ENCODE measurements around the gene TPCN1. TPM values are rescaled to one million over a fixed set of nuclear protein-coding genes. Genes with fewer than 3 reads are reported as not detected.

The TPCN1 gene
- total and polyA plus RNA-seq, 2 of the 8 experiments (the other 6 are each of a cell fraction or from before 2014, with no cell fraction given): 14.9 to 21.4 TPM

GRCh38 chr12:113244047-113244460, 22.8 kb downstream of the TPCN1 start:
- no peak for DNase-seq (ENCODE audit: low read depth in 1 of 2, low spot score in 2 of 2)
- TF ChIP-seq MAX (IDR thresholded peaks at IDR 0.05): no peak
- no peak for TF ChIP-seq SP2 (IDR thresholded peaks at IDR 0.05; ENCODE audit: low read length)
- TF ChIP-seq KDM5A (IDR thresholded peaks at IDR 0.05; ENCODE audit: low read length): no peak
- TF ChIP-seq RXRA (IDR thresholded peaks at IDR 0.05; ENCODE audit: insufficient read depth, low read depth, low read length): no peak
- no peak for TF ChIP-seq EZH2 (IDR thresholded peaks at IDR 0.05; ENCODE audit: low read depth, low read length, severe bottlenecking)
- no peak for TF ChIP-seq CTCF (IDR thresholded peaks at IDR 0.05; ENCODE audit: control extremely low read depth in 1 of 3, insufficient read depth in 1 of 3, low read depth in 1 of 3, low read length in 3 of 3)
- TF ChIP-seq SUZ12 (IDR thresholded peaks at IDR 0.05; ENCODE audit: low read length): no peak
- TF ChIP-seq SP4 (IDR thresholded peaks at IDR 0.05; ENCODE audit: low read length): no peak
- no peak for TF ChIP-seq SIRT6 (IDR thresholded peaks at IDR 0.05; ENCODE audit: low read length)
- TF ChIP-seq YY1 (IDR thresholded peaks at IDR 0.05; ENCODE audit: low read depth, low read length): no peak

More at GRCh38 chr12:113244047-113244460, 22.8 kb downstream of the TPCN1 start:
- 0 out of 2 replicates have a peak overlapping the region, but pooled peaks have one; percentile 54 for H2BK15ac ChIP-seq (ENCODE audit: low read length)
- peaks cover 14 to 38% (median 18%) of the 10 kb centered on the region in 4 experiments for H3K4me1 ChIP-seq (replicated peaks in 1 of 4; ENCODE audit: control insufficient read depth in 3 of 4, insufficient read depth in 4 of 4, low read length in 3 of 4)
- H2BK120ac ChIP-seq (replicated peaks; ENCODE audit: low read depth, low read length): no peak overlapping the region
- WGBS, 2 experiments (ENCODE audit: extremely low coverage in 1 of 2, insufficient coverage in 1 of 2, insufficient read length in 1 of 2, insufficient replicate concordance in 2 of 2, low coverage in 1 of 2, low lambda C conversion rate in 2 of 2, missing lambda C conversion rate in 1 of 2): 90% methylated on average over 5 of the region's 5 CpGs; no CpG with 5 or more reads in 1 of the 2 experiments
- no peaks in the 10 kb centered on the region for H3K9me3 ChIP-seq (ENCODE audit: insufficient read depth in 2 of 2, low read depth in 1 of 2, low read length in 1 of 2)
- H3K79me2 ChIP-seq (ENCODE audit: control insufficient read depth in 1 of 2, insufficient read depth in 2 of 2, low read length in 2 of 2): no peaks in the 10 kb centered on the region; a peak in 1 of 4 replicates
- no peaks in the 10 kb centered on the region for H3K36me3 ChIP-seq (ENCODE audit: control insufficient read depth in 2 of 4, insufficient read depth in 4 of 4, low read length in 3 of 4)
- peak overlapping the region; percentile 32; the same call in 1 of the 2 replicates for H2BK5ac ChIP-seq (ENCODE audit: low read depth, low read length)
- no peak overlapping the region for H3K4ac ChIP-seq (replicated peaks; ENCODE audit: insufficient read length, low read depth, low read length)
- H3K4me3 ChIP-seq (ENCODE audit: extremely low read depth in 1 of 4, insufficient read depth in 2 of 4, low read depth in 3 of 4, low read length in 4 of 4): no peak overlapping the region
- no peak for FAIRE-seq
- H2BK20ac ChIP-seq (ENCODE audit: low read length): no peak overlapping the region
- no peak overlapping the region for H4K5ac ChIP-seq (ENCODE audit: insufficient read length, low read depth, low read length)
- POLR2A ChIA-PET (ENCODE audit: partially characterized antibody): interaction anchor here (2.8 to 3.0 kb wide), 2 partner anchors 11 to 22 kb away, joined by 20 to 25 read pairs; partner anchors contain the start of gene TPCN1
- no peak overlapping the region for H3K4me2 ChIP-seq (ENCODE audit: insufficient read depth in 1 of 2, low read depth in 2 of 2, low read length in 2 of 2)
- H4K91ac ChIP-seq (replicated peaks; ENCODE audit: insufficient read length, low read length): no peak overlapping the region
- H3K56ac ChIP-seq (replicated peaks; ENCODE audit: insufficient read length, low read depth, low read length): no peak overlapping the region
- no peaks in the 10 kb centered on the region; the same call in 1 of the 2 replicates for H3K23me2 ChIP-seq (ENCODE audit: low read depth, low read length)
- no peak overlapping the region for H3K14ac ChIP-seq (ENCODE audit: insufficient read length)
- peak overlapping the region; percentile 99; the same call in 1 of the 2 replicates for H2BK12ac ChIP-seq (ENCODE audit: low read depth, low read length)
- CTCF ChIA-PET (ENCODE audit: partially characterized antibody): interaction anchor here (1.3 kb wide), 1 partner anchor 8 kb away, joined by 4 read pairs; no protein-coding TSS in a partner anchor
- H3K18ac ChIP-seq (ENCODE audit: extremely low read depth, low read length): no peak overlapping the region
- H2AFZ ChIP-seq (ENCODE audit: low read length): no peak overlapping the region
- peak overlapping the region in 1 of 4 experiments; percentile 19; a peak in 1 of 7 replicates for H3K9ac ChIP-seq (replicated peaks in 1 of 4; ENCODE audit: extremely low read depth in 1 of 4, low read depth in 3 of 4, low read length in 3 of 4)
- H3K23ac ChIP-seq (ENCODE audit: insufficient read length): no peak overlapping the region
- H4K20me1 ChIP-seq (replicated peaks in 1 of 2; ENCODE audit: control insufficient read depth in 1 of 2, insufficient read depth in 2 of 2, low read length in 2 of 2): no peaks in the 10 kb centered on the region
- no peak overlapping the region for H2AK5ac ChIP-seq (ENCODE audit: low read depth, low read length)
- no peaks in the 10 kb centered on the region; the same call in 1 of the 2 replicates for H3K79me1 ChIP-seq (ENCODE audit: low read depth, low read length)
- H4K8ac ChIP-seq (ENCODE audit: extremely low read depth, insufficient read depth, low read length): no peak overlapping the region
- 0 out of 2 replicates have a peak overlapping the region, but pooled peaks have one; percentile 23 for H3K27ac ChIP-seq (ENCODE audit: low read depth, low read length)
- no peaks in the 10 kb centered on the region for H3K27me3 ChIP-seq (replicated peaks in 1 of 4; ENCODE audit: control insufficient read depth in 3 of 4, extremely low read depth in 1 of 4, insufficient read depth in 3 of 4, low read length in 3 of 4)

Data from H1 (cell line).